Hepatocyte (in vitro differentiated cells): Measurements from ENCODE around the gene DIAPH3. TPM values are rescaled to one million over a fixed set of nuclear protein-coding genes. Genes with fewer than 3 reads are reported as not detected.

Experiments
- DNase-seq: peaks from one replicate; pipeline ENCODE4 v3.0.0-alpha.2; 2016; ENCODE audit warnings: low spot score
- H2AFZ ChIP-seq: fragments of 200-600 bp; sonication (generic); 2 replicates; pipeline ENCODE4 v1.6.0; 2016; ENCODE audit warnings: antibody characterized with exemption, mild to moderate bottlenecking
- H3K27ac ChIP-seq: fragments of 200-600 bp; sonication (generic); 2 replicates; pipeline ENCODE4 v1.5.1; 2016; ENCODE audit warnings: mild to moderate bottlenecking
- H3K27me3 ChIP-seq: fragments of 200-600 bp; sonication (generic); 2 replicates; pipeline ENCODE4 v1.6.1; 2016
- H3K36me3 ChIP-seq: fragments of 200-600 bp; sonication (generic); replicated peaks from 2 replicates; pipeline ENCODE4 v1.5.1; 2016; ENCODE audit warnings: low read depth; ENCODE audit not compliant: insufficient read depth
- H3K4me1 ChIP-seq: fragments of 200-600 bp; sonication (generic); 2 replicates; pipeline ENCODE4 v1.5.1; 2016; ENCODE audit warnings: mild to moderate bottlenecking, moderate library complexity; ENCODE audit not compliant: insufficient read depth
- H3K4me2 ChIP-seq: fragments of 200-600 bp; sonication (generic); 2 replicates; pipeline ENCODE4 v1.6.0; 2016
- H3K4me3 ChIP-seq: fragments of 200-600 bp; sonication (generic); 2 replicates; pipeline ENCODE4 v1.5.1; 2016; ENCODE audit warnings: mild to moderate bottlenecking
- H3K79me2 ChIP-seq: fragments of 200-600 bp; sonication (generic); 2 replicates; pipeline ENCODE4 v1.6.0; 2017; ENCODE audit warnings: mild to moderate bottlenecking
- H3K9me2 ChIP-seq: fragments of 200-600 bp; sonication (generic); replicated peaks from 2 replicates; pipeline ENCODE4 v1.6.0; 2017; ENCODE audit warnings: mild to moderate bottlenecking; ENCODE audit not compliant: insufficient read depth
- H3K9me3 ChIP-seq: fragments of 200-600 bp; sonication (generic); 2 replicates; pipeline ENCODE4 v1.5.1; 2016; ENCODE audit warnings: low read depth, mild to moderate bottlenecking
- H4K20me1 ChIP-seq: fragments of 200-600 bp; sonication (generic); 2 replicates; pipeline ENCODE4 v1.6.0; 2016; ENCODE audit warnings: mild to moderate bottlenecking; ENCODE audit not compliant: insufficient read depth, poor library complexity, severe bottlenecking
- CTCF ChIP-seq: fragments of 200-600 bp; sonication (generic); IDR thresholded peaks from 2 replicates; pipeline ENCODE4 v1.5.1; 2016; ENCODE audit warnings: antibody characterized with exemption, mild to moderate bottlenecking; ENCODE audit not compliant: poor library complexity
- EZH2 ChIP-seq: fragments of 200-600 bp; sonication (generic); IDR thresholded peaks from 2 replicates; pipeline ENCODE4 v1.6.1; 2016; ENCODE audit warnings: antibody characterized with exemption, mild to moderate bottlenecking, borderline replicate concordance
- EZH2phosphoT487 ChIP-seq: fragments of 200-600 bp; sonication (generic); IDR thresholded peaks from one replicate; pipeline ENCODE4 v1.6.1; 2018; ENCODE audit warnings: antibody characterized with exemption, mild to moderate bottlenecking, low read depth, moderate library complexity; ENCODE audit not compliant: unreplicated experiment, severe bottlenecking
- WGBS: methylation state at CpG from one replicate; pipeline ENCODE4 v1.1.6; 2016; ENCODE audit warnings: low lambda C conversion rate; ENCODE audit errors: missing lambda C conversion rate; 5-methylcytosine and 5-hydroxymethylcytosine counted together
- polyA plus RNA-seq: library from polyadenylated mRNA; unstranded; fragments of >200 nt; fragmentation: Nextera tagmentation; extraction: Ambion mirVana; gene quantifications from 2 replicates; pipeline ENCODE4 v1.2.1, GENCODE V29; 2016
- total RNA-seq: library from RNA; depleted of rRNA; stranded (reverse); fragments of >200 nt; gene quantifications from 2 replicates; pipeline ENCODE4 v1.2.3, GENCODE V29; 2014

DIAPH3 gene
- total and polyA plus RNA-seq, 2 experiments from 2014 or later: 4.7 to 7.9 TPM

DNA sequence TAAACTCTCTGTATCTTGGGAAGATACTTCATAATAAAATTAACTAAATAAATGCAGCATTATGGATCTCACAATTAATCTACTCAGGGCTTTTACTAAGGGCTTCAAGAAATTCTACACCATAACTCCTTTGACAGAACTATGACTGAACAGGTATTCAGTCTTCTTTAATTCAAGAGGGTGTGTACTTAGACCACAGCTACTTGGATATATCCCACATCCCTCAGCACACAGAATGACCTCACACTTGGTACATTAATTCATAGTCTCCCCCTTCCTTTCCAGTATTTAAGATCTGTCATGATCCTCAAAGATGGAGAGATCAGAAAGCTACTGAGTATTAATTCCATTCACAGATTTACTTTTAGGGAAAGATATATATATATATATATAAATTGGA is 11.6 kb downstream of the DIAPH3 start:
- Histone ChIP-seq H3K79me2 (peaks cover 15% of the 10 kb centered on the region), H3K4me1 (no peaks in the 10 kb centered on the region), H4K20me1 (no peaks in the 10 kb centered on the region), H3K27me3 (no peaks in the 10 kb centered on the region), H3K4me2 (no peak overlapping the region), H3K36me3 (no peaks in the 10 kb centered on the region), H3K27ac (no peak overlapping the region), H2AFZ (no peak overlapping the region), H3K4me3 (no peak overlapping the region), H3K9me2 (no peaks in the 10 kb centered on the region), H3K9me3 (no peaks in the 10 kb centered on the region)
- TF ChIP-seq EZH2phosphoT487 (no peak), EZH2 (no peak), CTCF (no peak)
- no peak for DNase-seq

DNA sequence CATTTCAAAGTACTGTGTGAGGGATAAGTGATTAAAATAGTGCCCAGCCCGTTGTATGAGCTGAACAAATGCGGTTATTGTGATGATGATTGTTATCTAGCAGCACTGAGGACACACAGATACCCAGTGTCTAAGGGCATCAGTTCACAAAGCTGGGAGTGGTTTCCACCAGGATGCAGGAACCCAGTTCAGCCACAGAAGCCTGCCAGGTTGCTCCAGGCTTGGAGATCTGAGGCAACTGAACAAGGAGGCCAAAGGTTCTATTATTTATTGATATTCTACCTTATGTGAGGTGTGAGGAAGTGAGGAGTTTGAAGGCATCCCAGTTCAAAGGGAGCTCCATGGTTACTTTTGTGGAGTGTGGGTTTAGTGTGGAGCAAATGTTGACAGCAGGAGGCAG is 13.2 kb downstream of the DIAPH3 start:
- WGBS: 88% methylated on average over 2 of the region's 2 CpGs
- no peak for DNase-seq
- TF ChIP-seq CTCF (no peak), EZH2phosphoT487 (no peak), EZH2 (no peak)
- no peak overlapping the region for H3K4me2 ChIP-seq
- no peaks in the 10 kb centered on the region for H3K9me3 ChIP-seq
- no peak overlapping the region for H3K4me3 ChIP-seq
- no peak overlapping the region for H2AFZ ChIP-seq
- H3K4me1 ChIP-seq: no peaks in the 10 kb centered on the region
- H3K9me2 ChIP-seq: no peaks in the 10 kb centered on the region
- H3K36me3 ChIP-seq: no peaks in the 10 kb centered on the region
- H3K27ac ChIP-seq: no peak overlapping the region
- peaks cover 16% of the 10 kb centered on the region for H3K79me2 ChIP-seq
- no peaks in the 10 kb centered on the region for H3K27me3 ChIP-seq
- H4K20me1 ChIP-seq: no peaks in the 10 kb centered on the region

GRCh38 chr13:60148918-60149317 is 14.8 kb downstream of the DIAPH3 start:
- Histone ChIP-seq H2AFZ (no peak overlapping the region), H3K27me3 (no peaks in the 10 kb centered on the region), H3K9me3 (no peaks in the 10 kb centered on the region), H3K4me1 (no peaks in the 10 kb centered on the region), H3K27ac (no peak overlapping the region), H3K4me2 (no peak overlapping the region), H3K9me2 (no peaks in the 10 kb centered on the region), H3K79me2 (peaks cover 23% of the 10 kb centered on the region), H3K4me3 (no peak overlapping the region), H3K36me3 (no peaks in the 10 kb centered on the region), H4K20me1 (no peaks in the 10 kb centered on the region)
- TF ChIP-seq EZH2: no peak
- no peak for TF ChIP-seq EZH2phosphoT487
- TF ChIP-seq CTCF: no peak
- 88% methylated on average over 4 of the region's 4 CpGs for WGBS
- DNase-seq: no peak

- Histone ChIP-seq H3K4me3 (no peak overlapping the region), H3K27me3 (no peaks in the 10 kb centered on the region), H3K79me2 (peaks cover 18% of the 10 kb centered on the region), H3K4me1 (no peaks in the 10 kb centered on the region), H3K36me3 (no peaks in the 10 kb centered on the region), H3K9me3 (no peaks in the 10 kb centered on the region), H3K27ac (no peak overlapping the region), H3K4me2 (no peak overlapping the region), H4K20me1 (no peaks in the 10 kb centered on the region), H3K9me2 (no peaks in the 10 kb centered on the region), H2AFZ (no peak overlapping the region)
- TF ChIP-seq CTCF (no peak), EZH2phosphoT487 (no peak)
- DNase-seq: no peak
Measured at GRCh38 chr13:60147361-60147760, 16.4 kb downstream of the DIAPH3 start.
